HG03469 (cell line): ENCODE measurements around the gene PRELID3B.

Source experiments
- ATAC-seq: cut with Tn5 transposase; IDR thresholded peaks from one replicate; pipeline ENCODE4 v1.9.1; 2021; ENCODE audit warnings: mild to moderate bottlenecking, moderate library complexity, moderate number of reproducible peaks; ENCODE audit not compliant: unreplicated experiment

The PRELID3B gene

GRCh38 chr20:59042151-59042795 is at the start of gene PRELID3B:
Gene PRELID3B (minus strand): TSS chr20:59042786. CDS start chr20:59042730, 56 bp downstream.
- peak; percentile 0 for ATAC-seq

GRCh38 chr20:59087829-59088433 is 45.3 kb upstream of the PRELID3B start:
- no peak for ATAC-seq

GRCh38 chr20:59086923-59087322 is 44.3 kb upstream of the PRELID3B start:
- ATAC-seq: no peak

DNA sequence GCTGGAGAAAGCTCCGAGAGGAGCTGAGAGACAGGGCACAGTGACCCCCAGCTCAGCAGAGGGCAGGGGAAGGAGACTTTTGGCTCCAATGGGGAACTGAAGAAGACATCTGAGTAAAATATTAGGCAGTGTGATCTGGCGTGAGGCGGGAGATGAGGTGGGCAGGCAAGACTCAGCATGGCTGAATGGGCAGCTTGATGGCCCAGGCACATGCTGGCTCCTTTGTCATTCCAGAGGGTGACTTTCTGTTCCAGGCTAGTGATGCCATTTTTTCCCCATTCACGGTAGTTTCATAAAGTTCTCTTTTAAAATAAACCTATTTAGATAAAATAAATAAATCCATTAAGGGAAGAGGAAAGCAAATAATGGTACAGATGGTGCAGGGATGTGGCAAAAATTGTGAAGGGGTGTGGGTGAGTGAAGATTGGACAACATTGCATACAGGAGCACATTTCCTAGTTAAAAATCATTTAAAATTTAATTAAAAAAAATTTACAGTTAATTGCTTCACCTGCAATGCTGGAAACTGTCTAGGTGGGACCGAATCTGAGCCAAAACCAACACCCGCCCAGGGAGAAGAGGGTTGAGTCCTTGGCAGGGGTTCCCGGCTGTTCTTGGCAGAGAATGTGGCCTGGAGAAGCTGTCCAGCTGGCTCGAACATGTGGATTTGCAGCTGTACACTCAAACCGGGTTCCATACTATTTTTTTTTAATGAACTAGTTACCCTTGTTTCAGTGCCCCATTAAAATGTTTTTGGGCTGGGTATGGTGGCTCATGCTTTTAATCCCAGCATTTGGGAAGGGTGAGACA is 41.7 kb upstream of the PRELID3B start:
- ATAC-seq: no peak

DNA sequence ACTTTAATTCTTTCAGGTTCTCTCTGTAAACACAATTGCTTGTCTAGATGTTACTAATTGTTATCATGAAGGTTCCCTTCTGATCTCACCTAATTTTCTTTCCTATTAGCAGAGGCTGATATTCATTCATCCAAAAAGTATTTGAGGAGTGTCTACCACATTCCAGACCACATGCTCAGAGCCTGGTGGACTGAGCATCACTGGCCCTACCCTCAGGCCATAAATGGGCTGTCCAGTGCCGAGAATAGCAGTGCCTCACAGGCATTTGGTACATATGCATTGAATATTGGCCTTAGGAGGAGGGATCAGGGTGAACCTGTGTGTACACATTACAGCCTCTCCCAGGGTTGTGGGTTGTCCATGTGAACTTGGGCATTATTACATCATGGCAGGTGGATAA is 40.4 kb upstream of the PRELID3B start:
- no peak for ATAC-seq

DNA sequence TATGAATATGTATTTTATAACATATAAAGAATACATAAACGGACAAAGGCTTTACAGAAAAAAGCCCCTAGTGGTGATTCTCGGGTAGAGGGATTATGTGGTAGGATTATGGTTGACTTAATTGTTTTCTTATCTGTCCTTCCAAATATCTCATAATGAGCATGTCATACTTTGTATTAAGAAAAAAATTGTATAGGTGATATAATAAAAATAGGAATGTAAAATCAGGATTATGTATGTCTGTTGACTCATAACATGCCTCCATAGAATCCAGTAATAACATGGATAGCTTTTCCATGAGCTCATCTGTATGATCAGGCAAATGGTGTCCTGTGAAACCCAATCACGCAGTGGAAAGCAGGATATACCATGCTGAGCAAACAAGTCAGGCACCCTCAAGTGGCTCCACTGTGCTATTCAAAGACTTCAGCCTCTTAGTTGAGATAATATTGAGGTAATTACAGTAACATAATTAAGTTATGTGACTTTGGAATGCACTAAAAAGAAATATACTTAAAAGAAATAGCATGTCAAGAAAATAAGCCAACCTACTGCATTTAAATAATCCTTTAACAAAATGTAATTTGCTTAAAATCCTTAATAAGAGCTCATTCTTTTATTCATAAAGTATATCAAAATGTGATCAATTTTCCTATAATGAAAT is 39.6 kb upstream of the PRELID3B start:
- no peak for ATAC-seq

GRCh38 chr20:59081036-59081435 is 38.5 kb upstream of the PRELID3B start:
- no peak for ATAC-seq

DNA sequence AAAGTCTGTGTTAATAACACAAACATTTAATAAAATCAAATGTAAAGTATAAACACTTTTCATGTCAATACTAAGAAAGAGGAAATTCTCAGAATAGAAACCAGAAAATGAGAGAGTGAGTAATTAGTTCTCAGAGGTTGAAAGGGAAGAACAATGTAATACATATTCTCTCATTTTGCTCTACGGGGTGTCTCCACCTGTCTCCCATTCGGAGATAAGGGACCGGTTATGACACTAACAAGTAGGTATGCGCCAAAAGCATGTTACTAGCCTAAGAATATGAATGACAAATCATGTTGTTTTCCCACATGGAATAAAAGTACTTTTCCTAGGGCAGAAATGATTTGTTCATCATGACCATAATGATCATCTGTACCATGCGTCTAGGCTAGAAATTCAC is 35.6 kb upstream of the PRELID3B start:
- ATAC-seq: no peak

DNA sequence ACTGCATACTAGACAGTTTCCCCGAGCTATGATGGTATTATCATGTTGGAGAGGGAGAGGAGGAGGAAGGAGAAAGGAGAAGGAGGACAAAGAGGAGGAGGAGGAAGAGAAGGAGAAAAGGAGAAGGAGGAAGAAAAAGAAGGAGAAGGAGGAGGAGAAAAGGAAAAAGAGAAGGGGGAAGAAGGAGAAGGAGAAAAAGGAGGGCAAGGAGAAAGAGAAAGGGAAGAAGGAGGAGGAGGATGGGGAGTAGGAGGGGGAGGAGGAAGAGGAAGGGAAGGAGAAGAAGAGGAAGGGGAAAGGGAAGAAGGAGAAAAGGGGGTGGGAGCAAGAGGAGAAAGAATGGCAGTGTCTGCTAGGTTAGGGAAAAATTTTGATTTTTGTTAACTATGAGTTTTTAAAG is 35.1 kb upstream of the PRELID3B start:
- ATAC-seq: no peak

GRCh38 chr20:59075934-59076508 is 33.4 kb upstream of the PRELID3B start:
- no peak for ATAC-seq

DNA sequence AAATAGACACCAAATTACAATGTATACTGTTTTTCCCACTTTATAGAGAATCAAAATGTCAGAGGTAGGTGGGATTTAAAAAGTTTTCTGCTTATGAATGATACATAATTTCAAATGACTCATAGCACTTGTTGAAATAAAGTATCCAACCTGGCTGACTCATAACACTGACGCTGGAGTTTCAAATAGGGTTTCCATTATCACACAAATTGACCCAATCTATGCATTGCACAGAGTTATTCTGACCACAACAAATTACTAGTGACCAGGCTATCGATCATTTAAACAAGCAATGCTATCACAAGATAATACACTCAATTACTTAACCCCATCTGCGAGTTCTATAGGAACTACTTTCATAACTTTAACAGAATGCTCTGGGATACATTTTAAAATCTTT is 31.9 kb upstream of the PRELID3B start:
- no peak for ATAC-seq

DNA sequence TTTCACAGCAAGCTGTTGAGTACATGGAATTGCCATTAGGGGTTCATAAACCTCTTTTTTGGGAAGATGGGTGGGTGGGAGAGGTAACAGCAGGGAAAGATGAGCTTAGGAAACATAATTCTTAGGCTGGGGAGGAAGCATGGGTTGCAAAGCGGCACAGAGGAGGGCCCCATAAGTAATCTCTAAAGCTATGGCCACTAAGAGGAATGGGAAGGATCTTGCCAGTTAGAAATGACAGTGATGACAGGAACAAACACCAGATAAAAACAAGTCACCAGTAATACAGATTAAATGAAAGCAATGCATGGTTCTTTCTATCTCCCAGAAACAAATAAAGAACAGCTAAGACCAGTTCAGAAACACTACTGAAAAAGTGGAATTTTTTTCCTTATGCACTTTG is 31.0 kb upstream of the PRELID3B start:
- no peak for ATAC-seq

DNA sequence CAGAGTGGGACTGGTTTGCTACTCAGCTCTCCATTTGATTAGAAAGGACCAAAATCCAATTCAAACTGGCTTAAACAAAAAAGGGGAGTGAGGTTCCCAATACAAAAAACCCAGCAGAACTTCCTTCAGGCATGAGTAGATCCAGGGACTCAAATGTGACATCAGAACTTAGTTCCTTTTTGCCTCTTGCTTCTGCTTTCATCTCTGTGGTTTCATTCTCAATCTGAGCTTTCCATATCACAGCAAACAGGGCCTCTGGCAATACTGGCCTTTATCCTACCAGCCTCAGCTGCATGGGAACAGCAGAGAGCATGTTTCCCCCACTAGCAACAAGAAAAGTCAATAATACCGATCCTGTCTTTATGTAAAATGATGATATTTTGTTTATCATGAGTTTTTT is 28.6 kb upstream of the PRELID3B start:
- ATAC-seq: peak; percentile 46

DNA sequence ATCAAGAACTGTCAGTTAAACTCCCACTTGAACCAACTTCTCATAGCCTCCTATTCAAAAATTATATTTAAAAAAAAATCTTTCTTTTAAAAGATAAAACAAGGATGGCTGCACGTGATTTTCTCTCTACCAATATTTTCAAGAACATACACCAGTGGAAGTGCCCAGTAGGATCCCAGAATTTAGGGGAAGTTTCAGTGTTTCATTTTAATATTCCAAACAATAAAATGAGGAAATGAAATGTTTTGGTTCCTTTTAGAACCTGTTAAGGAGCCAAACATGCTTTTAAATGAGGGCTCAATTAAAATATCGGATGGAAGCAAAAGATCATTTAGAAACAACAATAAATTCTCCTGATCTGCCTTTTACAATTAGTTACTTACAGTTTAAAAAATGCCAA is 26.4 kb upstream of the PRELID3B start:
- ATAC-seq: no peak

- ATAC-seq: no peak
These were observed 25.9 kb upstream of the PRELID3B start for GRCh38 chr20:59068534-59068933.

DNA sequence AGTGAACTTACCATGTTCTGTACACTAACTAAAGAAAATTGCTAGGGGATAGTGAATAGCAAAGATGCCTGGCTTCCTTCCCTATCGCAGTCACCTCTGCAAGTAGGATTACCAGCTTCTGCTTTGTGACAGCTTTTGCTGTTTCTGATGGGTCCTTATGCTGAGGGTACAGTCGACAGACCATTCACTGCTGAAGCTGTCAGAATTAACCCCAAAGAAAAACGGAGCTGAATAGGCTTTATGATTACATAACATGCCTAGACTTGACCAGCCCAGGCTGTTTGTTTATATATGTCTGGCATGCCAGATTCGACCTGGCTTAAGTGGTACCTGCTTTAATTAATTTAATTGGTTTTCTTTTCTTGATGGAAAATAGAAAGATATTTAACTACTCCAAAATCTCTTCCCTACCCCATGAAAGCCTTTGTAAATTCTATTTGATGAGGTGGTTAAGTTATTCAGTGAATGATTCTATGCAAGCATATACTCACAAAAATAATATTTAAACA is 21.7 kb upstream of the PRELID3B start:
- no peak for ATAC-seq

- ATAC-seq: no peak
These were observed 21.0 kb upstream of the PRELID3B start for GRCh38 chr20:59063358-59064213.

- ATAC-seq: no peak
These were observed 19.5 kb upstream of the PRELID3B start for GRCh38 chr20:59062081-59062480.

DNA sequence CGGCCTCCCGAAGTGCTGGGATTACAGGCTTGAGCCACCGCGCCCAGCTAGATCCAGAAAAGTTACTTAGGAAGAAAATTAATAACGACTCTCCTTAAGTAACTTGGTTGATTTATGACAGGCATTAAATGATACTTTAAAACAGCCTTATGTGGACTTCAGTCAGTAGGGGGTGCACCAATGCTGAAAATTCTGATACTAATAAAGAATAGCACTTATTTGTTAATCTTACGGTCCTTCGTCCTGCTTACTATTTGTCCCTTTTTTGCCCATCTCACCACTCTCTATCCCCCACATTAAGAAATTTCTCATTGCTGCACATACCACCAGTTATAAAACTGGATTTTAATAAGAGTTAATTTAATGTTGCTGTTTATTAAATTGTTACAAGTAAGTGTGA is 12.7 kb upstream of the PRELID3B start:
- ATAC-seq: no peak

DNA sequence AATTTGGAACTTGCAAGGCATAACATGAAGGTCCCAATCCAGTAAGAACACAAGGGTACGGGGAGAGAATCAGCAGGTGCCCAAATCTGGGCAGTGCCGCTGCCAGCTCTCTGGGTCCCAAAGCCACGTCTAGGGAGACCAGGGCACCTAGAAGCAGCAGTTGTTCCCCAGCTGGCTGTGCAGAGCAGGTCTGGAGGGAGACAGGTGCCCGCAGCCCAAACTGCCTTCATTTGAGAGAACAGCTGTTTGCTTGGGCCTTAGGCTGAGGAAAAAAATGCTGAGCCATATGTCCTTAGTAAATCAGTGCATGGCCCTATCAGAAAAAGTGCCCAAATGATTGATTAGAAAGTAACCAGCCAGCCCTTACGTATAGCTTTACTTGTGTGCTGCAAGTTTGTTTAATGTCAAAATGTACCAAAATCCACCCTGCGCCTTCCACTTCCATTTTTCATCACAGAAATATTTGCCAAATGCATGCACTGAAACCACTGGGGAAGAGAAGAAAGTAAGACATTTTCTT is 9.1 kb upstream of the PRELID3B start:
- no peak for ATAC-seq
